Activated CD8-positive, alpha-beta memory T cell treated with anti-CD3 and anti-CD28 coated beads, Interleukin-2, amount 50 U/mL, for 1 hour (primary cell): ENCODE results near the gene F12.

Experiments used
- DNase-seq: peaks from one replicate; pipeline ENCODE4 v3.0.0-alpha.2; 2020; ENCODE audit errors: extremely low read depth

F12 gene

DNA sequence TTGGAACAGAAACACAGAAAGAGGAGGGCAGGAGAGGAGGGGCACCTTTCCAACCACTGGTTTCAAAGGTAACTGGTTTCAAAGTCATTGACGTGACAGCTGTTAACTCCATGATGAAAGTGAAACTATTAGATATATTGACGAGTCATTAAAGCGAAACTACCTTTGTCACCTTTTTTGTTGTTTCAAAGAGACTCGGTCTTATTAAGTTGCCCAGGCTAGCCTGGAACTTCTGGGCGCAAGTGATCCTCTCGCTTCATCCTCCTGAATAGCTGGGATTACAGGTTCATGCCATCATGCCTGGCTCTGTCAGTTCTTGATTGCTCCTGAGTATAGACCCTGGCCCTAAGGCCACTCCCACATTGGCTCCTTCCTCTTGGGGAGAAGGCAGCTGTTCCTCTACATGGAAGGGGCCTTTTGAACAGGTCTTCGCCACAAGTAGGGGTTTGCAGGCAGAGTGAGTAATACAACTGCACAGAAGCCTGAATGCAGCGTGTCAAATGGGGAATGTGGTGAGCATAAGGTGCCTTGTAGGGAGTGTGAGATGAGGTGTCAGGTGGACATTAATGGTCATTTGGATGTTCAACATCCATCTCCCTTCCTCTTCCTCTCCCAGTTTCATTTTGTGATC, 3.4 kb upstream of the F12 start:
- no peak for DNase-seq

DNA sequence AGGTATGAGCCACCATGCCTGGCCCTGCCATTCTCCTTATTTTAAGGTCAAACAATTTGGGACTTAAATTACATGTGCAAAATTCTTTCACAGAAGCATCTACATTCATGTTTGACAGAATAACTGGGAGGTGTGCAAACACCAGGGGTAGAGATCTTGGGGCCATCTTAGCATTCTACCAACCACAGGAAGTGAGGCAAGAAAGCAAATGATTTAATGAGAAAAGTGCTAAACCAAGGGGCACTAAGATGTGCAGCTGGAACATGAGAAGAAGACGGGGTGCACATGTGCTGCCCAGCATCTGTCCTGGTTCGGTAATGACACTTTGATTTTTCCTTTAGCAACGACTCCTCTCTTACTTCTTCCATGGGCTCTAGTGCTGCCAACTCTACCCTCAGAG, 1.2 kb upstream of the F12 start:
- no peak for DNase-seq

DNA sequence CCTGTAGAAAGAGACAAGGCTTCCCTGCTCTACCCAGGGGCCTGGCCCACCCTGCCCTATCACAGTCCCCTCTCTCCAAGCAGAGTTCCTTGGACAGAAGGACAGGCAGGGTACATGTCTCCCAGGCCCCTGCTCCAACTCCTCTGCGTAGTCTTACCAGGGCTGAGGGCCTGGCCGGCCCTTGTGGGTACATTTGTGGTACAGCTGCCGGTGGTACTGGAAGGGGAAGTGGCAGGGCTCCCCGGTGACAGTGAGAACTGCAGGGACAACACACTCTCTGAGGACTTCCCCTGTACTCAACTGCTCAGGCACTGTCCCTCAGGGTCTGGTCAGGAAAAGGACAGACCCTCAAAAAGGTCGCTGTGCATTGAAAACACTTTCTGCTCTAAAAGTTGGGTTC, 3.6 kb downstream of the F12 start:
- no peak for DNase-seq

DNA sequence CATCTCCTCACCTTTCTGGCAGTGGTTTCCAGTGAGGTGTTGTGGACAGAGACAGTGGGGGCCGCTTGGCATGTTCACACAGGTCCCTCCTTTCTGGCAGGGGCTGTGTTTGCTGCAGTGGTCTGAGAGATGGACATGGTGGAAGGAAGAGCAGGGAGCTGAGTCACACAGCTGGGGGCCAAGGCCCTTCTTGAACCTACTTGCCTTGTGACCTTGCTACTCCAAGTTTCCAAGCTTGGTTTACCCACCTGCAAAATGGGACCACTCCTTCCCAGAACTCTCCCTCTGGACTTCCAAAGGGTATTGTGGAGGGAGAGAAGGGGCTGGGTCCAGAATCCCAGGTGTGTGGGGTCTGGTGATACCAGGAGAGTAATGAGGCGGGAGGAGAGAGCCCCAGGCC, 4.1 kb downstream of the F12 start:
- no peak for DNase-seq

DNA sequence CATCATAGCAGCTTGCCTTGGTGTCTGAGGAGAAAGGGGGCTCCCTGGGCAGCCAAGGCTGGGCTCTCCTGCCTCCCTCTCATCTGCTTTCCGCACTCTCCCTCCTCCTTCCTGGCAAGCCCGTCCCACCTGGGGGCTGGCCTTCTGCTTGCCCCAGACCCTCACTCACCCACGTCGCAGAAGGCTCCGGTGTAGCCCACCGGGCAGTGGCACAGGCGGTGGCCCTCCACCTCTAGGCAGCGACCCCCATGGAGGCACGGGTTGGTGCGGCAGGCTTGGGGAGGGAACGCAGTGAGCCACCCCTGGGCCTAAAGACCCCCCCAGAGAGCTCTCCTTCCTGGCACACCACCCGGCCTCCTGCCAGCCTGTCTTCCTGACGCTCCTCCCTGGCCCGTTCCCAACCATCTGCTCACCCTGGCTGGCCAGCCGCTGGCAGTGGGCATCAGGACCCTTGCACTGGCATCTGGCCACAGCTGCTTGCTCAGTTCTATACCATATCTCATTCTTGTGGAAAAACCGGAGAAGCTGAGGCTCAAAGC, 4.7 kb downstream of the F12 start:
- DNase-seq: no peak

DNA sequence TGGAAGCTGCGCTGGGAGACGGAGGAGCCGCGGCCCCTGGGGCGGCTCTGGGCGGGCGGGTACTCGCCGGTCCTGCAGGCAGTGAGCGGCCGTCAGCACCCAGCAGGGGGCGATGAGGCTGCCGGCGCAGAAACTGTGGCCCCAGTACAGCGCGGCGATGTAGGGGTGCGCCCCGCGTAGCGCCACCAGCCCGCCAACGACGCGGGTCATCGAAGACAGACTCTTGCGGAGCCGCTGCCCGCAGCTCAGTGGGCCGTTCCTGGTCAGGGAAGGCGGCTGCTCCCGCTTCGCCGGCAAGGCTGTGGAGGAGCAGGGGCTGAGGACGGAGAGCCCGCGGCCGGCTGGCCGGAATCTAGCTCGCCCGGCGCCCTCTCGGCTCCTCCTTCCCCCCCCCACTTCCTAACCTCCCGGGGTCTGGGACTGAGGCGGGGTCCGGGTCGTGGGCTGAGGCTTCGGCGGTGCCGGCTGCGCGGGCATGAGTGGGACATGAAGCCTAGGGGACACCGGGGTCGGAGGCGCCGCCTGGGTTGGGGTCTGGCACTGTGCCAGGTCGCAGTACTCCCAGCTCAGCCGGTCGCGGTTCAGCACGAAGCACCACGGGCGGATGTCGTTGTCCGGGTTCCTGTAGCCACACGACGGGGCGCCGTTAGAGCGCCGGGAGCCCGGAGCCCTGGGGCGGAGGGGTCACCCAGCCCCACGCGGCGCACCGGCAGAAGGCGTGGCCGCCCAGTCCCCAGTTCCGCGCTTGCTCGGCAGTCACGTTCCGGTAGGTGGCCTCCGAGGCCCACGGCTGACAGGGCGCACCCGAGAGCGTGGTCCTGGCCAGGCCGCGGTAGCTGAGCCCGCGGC, 5.3 kb downstream of the F12 start:
- peak; percentile 70 for DNase-seq

DNA sequence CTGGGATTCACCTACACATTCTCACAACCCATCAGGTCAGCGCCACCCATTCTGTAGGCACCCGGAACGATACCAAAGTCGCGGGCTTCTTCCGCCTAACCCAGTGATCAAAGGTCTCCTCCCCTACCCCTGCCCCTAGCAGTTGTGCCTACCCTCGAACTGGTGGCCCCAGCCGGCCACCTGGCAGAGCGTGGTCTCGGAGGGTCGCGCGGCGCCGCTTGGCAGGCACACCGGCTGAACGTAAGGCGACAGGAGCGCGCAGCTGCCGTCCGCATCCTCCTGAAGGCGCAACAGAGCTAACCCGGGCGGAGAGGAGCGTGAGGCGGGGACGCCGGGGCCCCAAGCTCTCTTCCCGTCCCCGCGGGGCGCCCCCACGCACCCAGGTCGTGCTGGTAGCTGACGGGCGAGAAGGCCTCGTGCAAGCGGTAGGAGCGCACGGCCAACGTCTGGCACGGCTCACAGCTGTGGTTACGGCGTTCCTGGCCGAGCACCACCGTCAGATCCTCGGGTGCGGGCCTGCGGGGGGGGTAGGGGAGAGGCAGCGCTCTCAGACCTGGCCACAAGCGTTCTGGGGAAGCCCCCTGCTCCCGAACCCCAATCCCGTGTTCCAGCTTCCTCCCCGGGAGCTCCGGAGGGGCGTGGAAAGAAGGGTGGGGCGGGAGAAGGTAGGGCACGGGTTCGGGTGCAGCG, 6.1 kb downstream of the F12 start:
- no peak for DNase-seq

DNA sequence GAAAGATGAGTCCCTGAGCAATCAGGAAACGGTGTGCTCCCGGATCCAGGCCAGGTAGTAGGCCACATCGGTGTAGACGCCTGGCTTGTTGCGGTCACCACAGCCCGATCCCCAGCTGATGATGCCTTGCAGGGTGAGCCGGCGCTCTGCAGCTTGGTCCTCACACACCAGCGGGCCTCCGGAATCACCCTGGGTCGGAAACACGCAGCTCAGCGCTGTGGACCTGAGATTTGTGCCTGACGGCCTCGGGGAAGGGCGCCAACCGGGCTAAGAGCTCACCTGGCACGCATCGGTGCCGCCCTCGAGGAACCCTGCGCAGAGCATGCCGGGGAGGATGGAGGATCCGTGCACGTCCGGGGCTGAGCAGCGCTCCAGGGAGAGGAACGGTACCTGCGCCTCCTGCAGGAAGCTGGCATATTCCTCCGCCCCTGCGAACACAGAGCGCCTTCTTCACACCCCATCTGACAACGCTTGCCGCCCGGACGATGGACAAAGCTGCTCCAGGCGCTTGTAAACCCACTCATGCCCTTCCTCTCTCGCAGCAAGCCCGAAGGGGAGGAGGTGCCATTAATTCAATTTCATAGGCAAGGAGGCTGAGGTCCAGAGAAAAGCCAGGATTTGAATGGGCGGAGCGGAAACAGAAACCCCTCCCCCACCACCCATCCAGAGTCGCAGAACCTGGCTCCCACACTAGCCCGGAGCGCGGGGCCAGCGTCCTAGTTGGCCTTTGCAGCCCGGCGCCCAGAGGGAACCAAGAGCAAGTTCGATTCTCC, 6.9 kb downstream of the F12 start:
- no peak for DNase-seq

DNA sequence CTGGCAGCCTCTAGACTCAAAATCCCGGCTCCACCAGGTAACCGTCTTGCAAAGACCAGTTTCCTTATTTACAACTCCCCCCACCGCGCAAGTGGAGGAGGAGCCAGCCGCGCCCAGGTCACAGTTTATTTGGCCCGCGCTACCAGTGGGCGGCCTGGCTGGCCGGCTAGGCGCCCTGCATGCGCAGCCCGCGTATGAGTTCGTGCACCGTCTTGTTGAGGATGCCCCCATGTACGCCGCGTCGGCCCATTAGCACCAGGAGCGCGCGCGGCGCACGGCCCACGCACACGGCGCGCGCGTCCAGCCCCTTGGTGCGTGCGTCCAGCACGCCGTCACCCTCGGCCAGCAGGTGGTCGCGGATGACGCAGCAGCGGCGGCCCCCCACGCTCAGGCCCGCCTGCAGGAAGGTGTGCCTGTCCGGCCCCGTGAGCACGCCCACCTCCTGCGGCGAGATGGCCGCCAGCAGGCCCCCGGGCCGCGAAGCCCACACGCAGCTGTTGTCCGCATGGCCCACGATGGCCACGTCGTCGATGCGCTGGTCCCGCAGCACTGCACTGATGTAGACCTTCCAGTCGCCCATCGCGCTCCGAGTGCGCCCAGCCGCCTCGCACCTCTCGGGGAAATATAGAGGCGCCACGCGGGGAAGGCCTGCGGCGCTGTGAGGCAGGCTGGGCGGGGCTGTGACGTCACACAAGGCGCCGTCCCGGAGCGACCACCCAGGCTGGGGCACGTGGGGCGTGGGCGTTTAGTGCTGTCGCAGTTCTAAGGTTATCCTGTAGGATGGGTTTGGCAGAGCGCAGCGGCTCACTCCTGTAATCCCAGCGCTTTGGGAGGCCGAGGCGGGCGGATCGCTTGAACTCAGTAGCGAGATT, 9.1 kb downstream of the F12 start, which contains the start of gene PFN3:
Gene PFN3, minus strand, starts transcription at position 665 of the 872 bp plus-strand sequence. Its CDS starts 85 bp downstream, at position 580.
- no peak for DNase-seq

DNA sequence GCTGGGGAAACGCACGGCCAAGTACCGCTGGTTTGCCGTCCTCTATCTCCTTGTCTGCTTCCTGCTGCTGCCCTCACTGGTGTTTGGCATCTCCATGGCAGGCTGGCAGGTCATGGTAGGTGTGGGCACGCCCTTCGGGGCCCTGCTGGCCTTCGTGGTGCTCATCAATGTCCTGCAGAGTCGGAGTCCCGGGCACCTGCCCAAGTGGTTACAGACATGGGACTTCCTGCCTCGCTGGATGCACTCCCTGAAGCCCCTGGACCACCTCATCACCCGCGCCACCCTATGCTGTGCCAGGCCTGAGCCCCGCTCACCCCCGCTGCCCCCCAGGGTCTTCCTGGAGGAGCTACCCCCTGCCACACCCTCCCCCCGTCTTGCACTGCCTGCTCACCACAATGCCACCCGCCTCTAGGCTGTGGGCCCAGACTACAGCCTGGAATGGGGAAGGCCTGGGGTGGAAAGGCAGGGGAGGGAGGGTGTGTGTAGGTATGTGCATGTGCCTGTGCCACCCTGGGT, 11.4 kb downstream of the F12 start:
- no peak for DNase-seq

DNA sequence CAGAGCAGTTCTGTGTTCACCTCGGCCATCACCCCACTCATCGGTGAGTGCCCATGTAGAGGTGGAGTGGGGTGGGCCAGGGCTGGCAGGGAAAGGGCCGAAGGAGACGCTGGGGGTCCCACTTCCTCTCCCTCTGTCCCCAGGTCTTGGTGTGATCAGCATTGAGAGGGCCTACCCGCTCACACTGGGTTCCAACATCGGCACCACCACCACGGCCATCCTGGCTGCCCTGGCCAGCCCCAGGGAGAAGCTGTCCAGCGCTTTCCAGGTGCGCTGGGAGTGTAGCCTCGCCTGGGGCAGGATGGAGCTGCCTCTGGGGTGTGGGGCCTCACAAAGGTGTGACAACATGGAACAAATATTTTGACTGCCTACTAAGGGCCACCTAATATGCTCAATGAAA, 12.6 kb downstream of the F12 start:
- no peak for DNase-seq

DNA sequence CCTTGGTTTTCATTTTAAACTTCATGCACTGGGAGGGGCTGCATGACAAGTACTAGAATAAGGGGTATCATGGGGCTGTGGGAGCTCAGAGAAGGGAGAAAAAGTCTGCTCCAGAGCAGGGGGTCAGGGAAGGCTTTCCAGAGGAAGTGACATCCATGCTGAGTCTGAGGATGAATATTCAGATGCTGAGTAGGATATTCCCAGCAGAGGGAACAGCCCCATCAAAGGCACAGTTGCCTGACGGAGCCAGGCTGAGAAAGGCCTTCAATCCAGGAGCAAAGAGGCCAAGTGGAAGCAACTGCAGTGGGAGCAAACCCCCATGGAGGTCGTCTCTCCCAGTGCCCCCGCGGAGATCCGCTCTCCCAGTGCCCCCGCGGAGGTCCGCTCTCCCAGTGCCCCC, 13.3 kb downstream of the F12 start:
- DNase-seq: no peak

DNA sequence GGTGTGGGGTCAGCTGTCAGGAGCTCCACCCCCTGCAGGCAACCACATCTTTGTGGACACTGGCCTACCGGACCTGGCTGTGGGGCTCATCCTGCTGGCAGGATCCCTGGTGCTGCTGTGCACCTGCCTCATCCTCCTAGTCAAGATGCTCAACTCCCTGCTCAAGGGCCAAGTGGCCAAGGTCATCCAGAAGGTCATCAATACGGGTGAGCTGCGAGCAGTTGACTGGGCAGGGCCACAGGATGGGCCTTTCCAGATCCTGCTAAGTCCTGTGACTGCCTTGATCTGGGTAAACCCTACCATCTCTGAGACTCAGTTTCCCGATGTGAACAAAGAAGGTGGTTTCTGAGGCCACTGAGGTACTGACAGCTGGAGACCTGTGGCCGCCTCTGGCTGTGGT, 15.4 kb downstream of the F12 start:
- no peak for DNase-seq

DNA sequence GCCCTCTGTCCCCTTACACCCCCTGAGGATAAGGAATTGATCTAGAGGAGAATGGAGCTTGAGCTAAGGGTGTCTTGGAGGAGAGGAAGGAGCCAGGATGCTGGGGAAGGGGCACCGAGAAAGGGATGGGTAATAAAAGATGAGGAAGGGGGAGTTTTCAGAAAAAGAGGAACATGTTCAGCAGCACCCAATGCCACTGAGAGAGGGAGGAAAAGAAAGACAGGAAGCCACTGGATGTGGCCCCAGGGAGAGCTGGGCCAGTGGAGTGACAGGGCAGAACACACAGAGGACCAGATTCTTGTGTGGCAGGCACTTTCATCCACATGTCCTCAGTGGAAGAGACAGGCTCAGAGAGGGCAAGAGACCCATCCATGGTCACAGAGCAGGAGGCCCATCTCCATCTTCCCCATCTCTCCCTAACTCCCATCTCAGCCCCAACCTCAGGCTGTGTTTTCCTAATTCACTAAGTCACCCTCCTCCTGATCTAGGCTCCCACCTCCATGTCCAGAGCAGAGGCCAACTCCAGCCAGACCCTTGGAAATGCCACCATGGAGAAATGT, 16.1 kb downstream of the F12 start:
- no peak for DNase-seq

DNA sequence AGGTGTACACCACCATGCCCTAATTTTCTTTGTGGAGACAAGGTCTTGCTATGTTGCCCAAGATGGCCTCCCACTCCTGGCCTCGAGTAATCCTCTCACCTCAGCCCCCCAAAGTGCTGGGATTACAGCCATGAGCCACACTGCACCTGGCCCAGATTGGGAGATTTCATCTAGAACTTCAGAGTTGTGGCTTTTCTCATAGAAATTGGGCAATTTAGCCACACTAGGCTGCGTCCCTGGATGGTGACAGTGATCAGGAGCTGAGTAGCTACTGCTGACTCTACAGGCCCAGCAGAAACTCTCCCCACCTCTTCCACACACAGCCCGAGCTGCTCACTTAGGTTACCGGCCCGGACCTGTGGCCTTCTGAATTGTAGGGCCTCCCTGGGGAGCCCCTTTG, 16.6 kb downstream of the F12 start:
- no peak for DNase-seq

DNA sequence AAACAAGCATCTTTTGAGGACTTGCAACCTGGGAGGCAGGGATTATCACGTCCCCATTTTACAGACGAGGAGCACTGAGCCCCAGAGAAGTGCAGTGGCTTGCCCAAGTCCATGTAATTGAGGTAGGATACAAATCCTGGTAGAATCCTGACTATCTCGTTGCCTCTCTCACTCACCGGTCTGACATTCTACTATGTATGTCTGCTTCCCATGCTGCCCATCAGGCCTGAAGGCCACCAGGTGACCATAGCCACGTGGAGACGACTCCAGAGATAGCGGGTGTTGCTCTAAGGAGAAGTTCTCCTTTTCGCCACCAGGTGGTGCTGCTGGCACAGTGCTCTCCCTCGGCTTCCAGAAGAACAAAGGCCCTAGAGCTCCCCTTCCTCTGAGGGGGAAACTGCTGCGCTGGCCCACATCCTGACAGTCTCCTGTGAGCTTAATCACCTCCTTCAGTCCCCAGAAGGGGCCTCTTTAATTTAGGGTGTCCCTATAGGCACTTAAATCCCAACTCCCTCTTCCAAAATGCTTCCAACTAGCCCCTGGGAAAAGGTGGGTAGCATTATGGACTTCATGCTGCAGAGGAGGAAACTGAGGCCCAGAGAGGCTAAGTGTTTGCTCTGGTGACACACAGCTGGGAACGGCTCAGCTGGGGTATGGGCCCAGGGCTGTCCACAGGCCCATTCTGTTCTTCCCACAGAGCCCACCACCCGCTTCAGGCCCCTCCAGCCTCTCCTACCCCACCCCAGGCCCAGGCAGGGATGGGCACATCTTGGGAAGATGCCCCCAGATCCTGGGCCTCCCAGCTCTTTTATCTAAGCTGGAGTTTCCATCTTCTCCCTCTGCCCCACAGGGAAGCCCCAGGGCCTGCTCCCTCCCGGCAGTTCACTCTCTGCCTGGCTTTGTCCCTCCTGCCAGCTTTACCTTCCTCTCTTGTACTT, 18.7 kb downstream of the F12 start:
- peak; percentile 67 for DNase-seq

DNA sequence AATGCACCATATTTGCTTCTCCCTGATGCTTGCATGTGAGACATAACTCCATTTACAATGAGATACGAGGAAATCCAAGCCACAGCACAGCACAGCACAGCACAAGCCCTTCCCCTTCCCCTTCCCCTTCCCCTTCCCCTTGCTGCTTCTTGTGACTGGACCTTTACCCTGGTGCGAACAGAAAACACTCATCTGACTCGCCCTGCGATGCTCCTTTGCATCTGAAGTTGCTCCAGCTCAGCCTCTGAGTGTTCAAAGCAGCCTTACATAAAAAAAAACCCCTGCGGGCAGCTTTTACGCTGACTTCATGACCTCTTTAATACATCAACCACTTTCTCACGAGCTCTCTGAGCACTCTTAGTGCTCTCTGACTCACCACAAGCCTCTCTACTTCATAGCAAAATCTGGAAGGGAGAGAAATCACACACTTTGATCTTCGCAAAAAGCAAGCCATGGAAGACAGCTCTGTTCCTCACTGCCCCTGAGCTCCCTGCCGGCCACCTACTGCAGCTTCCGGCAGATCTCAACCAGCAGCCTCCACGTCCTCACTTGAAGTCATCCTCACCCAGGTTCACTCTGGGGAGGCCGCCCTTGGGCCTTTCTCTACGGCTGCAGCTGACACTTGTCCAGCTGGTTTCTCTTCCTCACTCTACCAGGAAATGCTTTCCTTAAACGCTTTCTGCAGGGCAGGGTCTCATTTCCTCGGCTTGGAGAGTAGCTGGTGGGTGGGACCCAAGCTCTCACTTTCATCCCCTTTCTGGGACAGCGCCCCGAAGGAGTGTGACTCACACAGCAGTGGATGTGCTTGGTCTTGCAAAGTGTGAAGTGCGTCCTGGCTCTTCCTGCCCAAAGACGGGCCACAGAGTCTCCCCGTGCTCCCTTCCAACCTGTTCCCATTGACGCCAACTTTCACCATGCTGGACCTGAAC, 19.9 kb downstream of the F12 start:
- DNase-seq: no peak

DNA sequence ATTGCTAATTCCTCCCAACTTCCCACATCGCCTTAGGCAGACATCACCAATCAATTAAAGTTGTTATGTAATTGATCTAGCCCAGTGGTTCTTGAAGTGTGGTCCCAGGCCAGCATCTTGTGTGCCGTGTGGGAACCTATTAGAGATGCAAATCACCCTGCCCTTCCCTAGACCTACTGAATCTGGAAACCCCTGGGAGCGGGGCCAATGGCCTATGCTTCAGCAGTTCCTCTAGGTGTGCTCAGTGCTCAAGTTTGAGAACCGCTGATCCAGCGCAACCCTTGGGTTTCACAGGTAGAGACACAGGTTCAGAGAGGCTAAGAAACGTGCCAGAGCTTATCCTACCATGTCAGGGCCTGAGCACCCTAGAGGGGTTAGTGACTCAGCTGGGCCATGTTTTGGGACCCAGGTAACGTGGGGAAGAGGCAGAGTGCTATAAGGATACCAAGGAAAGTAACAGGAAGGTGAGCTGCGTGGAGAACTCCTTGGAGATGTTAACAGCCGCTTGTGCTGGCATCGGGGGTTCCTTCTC, 20.8 kb downstream of the F12 start:
- DNase-seq: no peak
